Kidney (tissue), 14 donors: ENCODE data around the gene MZT2B. TPM values are rescaled to one million over a fixed set of nuclear protein-coding genes. Genes with fewer than 3 reads are reported as not detected.
"Not testable (repeated sequence)": the region's sequence is repeated elsewhere in the genome, so short reads cannot be mapped to it uniquely, and the experiment has no call there.

ENCODE experiments used
- DNase-seq, 5 donors: peaks; one replicate each; pipeline ENCODE4 v3.0.0-alpha.2; 2013 to 2020
- FAIRE-seq: peaks from 2 replicates; lab custom pipeline; 2012; peaks lifted over from hg19 to GRCh38; lab: Jason Lieb, UNC
- H3K27ac ChIP-seq, 2 donors: one replicate each; pipeline ENCODE4 v1.7.0; 2013; ENCODE audit warnings: low read depth in 2 of 2, low read length in 2 of 2, inconsistent platforms in 1 of 2
- H3K27me3 ChIP-seq: one replicate; pipeline ENCODE4 v1.7.1; 2013; ENCODE audit warnings: low read length, inconsistent platforms; ENCODE audit not compliant: control insufficient read depth, insufficient read depth
- H3K36me3 ChIP-seq, 3 donors: one replicate each; pipeline versions ENCODE4 v1.7.0 to v1.7.1; 2013; ENCODE audit warnings: low read length in 3 of 3, control low read depth in 1 of 3, inconsistent platforms in 1 of 3; ENCODE audit not compliant: insufficient read depth in 3 of 3, control insufficient read depth in 2 of 3
- H3K4me1 ChIP-seq, 3 donors: one replicate each; pipeline versions ENCODE4 v1.7.0 to v1.7.1; 2013; ENCODE audit warnings: low read length in 3 of 3, inconsistent platforms in 1 of 3, low read depth in 1 of 3; ENCODE audit not compliant: control insufficient read depth in 2 of 3, insufficient read depth in 2 of 3
- H3K4me3 ChIP-seq, 3 donors: one replicate each; pipeline versions ENCODE4 v1.7.0 to v1.8.1; 2013; ENCODE audit warnings: low read length in 3 of 3, control low read depth in 1 of 3, inconsistent platforms in 1 of 3
- H3K9ac ChIP-seq, 3 donors: one replicate each; pipeline versions ENCODE4 v1.7.0 to v1.7.1; 2013; ENCODE audit warnings: low read length in 3 of 3, control low read depth in 1 of 3, inconsistent platforms in 1 of 3
- H3K9me3 ChIP-seq, 3 donors: one replicate each; pipeline versions ENCODE4 v1.7.0 to v1.7.1; 2013; ENCODE audit warnings: low read length in 3 of 3, control low read depth in 1 of 3, inconsistent platforms in 1 of 3; ENCODE audit not compliant: control insufficient read depth in 2 of 3, insufficient read depth in 1 of 3
- intact Hi-C: fragments of 100-400 bp; cut with DNase I; formaldehyde crosslinking; loops from one replicate; pipeline ENCODE4 v1.11.1; 2022
- polyA plus RNA-seq: library from polyadenylated mRNA; stranded (reverse); fragments of 350-450 nt; fragmentation: Illumina TruSeq; extraction: RNeasy Lipid Tissue Mini Kit (QIAGEN cat#74804); gene quantifications from one replicate; pipeline ENCODE4 v1.2.3, GENCODE V29; 2014; ENCODE audit warnings: low read depth, low replicate concordance; ENCODE audit not compliant: insufficient read depth
- total RNA-seq: library from RNA; stranded (reverse); fragmentation: NEBNext Ultra II Directional; extraction: Animal tissue kit (Norgen Biotek cat#: 25700); gene quantifications from one replicate; pipeline ENCODE4 v1.2.1, GENCODE V29; 2021
- TF ChIP-seq, protein P1 (sequence below): IDR thresholded peaks from 3 replicates; pipeline ENCODE4 v1.5.1; 2012; ENCODE audit warnings: mild to moderate bottlenecking, moderate library complexity, borderline replicate concordance; ENCODE audit not compliant: insufficient read depth; ENCODE audit errors: extremely low read depth
- donor health status: control.
- donor health status: control.
- donor health status: control.
- donor health status: control.
- donor health status: control.
- donor health status: DM: yes; HTN: yes; CAD: no.
- donor health status: Normal renal cell carcinoma (clear cell type).

Gene MZT2B
- total and polyA plus RNA-seq, 2 donors from 2014 or later, result 160 to 354 TPM

DNA sequence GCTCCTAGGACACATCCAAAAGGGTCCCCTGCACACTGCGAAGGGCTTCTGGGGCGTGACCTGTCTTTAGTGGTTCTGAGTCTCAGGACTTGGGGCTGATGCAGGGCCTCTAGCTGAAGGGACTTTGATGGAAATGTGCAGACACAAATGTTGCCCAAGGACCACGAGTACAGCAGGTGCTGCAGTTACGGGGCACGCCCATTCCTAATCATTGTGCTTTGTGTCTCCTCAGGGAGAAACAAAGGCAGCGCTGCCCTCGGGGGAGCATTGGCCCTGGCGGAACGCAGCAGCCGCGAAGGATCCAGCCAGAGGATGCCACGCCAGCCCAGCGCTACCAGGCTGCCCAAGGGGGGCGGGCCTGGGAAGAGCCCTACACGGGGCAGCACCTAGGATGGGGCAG, 8.2 kb downstream of the MZT2B start:
- DNase-seq (no peak), FAIRE-seq (no peak)
- Histone ChIP-seq H3K36me3 (no peaks in the 10 kb centered on the region), H3K9me3 (no peaks in the 10 kb centered on the region), H3K27ac (no peak overlapping the region), H3K4me3 (no peak overlapping the region), H3K9ac (no peak overlapping the region), H3K27me3 (no peaks in the 10 kb centered on the region), H3K4me1 (no peaks in the 10 kb centered on the region)
- intact Hi-C loops, result no loop called here
- TF ChIP-seq, protein P1, sequence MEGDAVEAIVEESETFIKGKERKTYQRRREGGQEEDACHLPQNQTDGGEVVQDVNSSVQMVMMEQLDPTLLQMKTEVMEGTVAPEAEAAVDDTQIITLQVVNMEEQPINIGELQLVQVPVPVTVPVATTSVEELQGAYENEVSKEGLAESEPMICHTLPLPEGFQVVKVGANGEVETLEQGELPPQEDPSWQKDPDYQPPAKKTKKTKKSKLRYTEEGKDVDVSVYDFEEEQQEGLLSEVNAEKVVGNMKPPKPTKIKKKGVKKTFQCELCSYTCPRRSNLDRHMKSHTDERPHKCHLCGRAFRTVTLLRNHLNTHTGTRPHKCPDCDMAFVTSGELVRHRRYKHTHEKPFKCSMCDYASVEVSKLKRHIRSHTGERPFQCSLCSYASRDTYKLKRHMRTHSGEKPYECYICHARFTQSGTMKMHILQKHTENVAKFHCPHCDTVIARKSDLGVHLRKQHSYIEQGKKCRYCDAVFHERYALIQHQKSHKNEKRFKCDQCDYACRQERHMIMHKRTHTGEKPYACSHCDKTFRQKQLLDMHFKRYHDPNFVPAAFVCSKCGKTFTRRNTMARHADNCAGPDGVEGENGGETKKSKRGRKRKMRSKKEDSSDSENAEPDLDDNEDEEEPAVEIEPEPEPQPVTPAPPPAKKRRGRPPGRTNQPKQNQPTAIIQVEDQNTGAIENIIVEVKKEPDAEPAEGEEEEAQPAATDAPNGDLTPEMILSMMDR, result no peak

DNA sequence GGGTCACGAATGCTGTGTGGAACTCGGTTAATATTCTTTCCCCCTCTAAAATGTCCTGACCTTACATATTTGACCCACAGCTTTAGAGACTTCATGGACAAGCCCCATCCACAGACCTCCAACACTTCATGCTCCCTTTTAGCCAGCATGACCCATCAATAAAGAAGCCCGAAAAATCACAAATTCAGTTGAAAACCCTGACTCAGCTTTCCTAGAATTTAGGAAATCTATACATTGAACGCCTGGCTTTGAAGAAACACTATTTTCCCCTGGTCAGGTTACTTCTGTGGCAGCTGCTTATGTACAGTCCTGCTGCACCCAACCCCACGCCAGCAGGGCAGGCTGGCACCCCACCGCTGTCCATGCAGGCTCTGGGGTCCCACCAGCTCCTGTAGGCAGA, 9.3 kb downstream of the MZT2B start:
- H3K27ac ChIP-seq, H3K9ac ChIP-seq, H3K4me3 ChIP-seq, H3K36me3 ChIP-seq, H3K9me3 ChIP-seq, DNase-seq, H3K27me3 ChIP-seq, intact Hi-C loops, FAIRE-seq, H3K4me1 ChIP-seq: not testable (repeated sequence)

DNA sequence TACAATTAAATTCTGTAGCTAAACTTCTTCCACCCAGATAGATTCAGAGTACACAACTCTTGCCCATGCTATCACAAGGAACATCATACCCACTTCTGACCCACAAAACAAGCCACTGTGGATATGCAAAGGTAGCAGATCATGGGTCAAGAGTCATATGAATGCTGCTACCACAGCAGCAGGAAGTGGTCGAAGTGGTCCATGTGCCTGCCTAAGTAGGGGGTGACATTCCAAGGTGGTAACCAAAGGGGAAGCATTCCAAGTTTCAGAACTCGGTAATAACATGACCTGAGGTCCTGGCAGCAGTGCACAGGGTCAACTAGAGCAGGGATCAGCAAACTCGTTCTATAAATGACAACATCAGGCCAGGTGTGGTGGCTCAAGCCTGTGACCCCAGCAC, 10.4 kb downstream of the MZT2B start:
- H3K9me3 ChIP-seq, H3K27ac ChIP-seq, H3K36me3 ChIP-seq, DNase-seq, H3K4me1 ChIP-seq, H3K9ac ChIP-seq, FAIRE-seq, H3K4me3 ChIP-seq, intact Hi-C loops, H3K27me3 ChIP-seq: not testable (repeated sequence)

DNA sequence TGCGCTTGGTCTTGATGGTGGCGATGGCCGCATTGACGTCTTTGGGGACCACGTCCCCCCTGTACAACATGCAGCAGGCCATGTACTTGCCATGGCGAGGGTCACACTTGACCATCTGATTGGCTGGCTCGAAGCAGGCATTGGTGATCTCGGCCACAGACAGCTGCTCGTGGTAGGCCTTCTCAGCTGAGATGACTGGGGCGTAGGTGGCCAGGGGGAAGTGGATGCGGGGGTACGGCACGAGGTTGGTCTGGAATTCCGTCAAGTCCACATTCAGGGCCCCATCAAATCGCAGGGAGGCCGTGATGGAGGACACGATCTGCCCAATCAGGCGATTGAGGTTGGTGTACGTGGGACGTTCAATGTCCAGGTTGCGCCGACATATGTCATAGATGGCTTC, 11.8 kb downstream of the MZT2B start:
- H3K9me3 ChIP-seq, DNase-seq, H3K27me3 ChIP-seq, intact Hi-C loops, H3K27ac ChIP-seq, H3K36me3 ChIP-seq, FAIRE-seq, H3K4me3 ChIP-seq, H3K9ac ChIP-seq, H3K4me1 ChIP-seq: not testable (repeated sequence)

GRCh38 chr2:130195089-130195635, 13.1 kb downstream of the MZT2B start:
- H3K27me3 ChIP-seq, H3K36me3 ChIP-seq, H3K9ac ChIP-seq, FAIRE-seq, H3K4me3 ChIP-seq, H3K4me1 ChIP-seq, DNase-seq, H3K27ac ChIP-seq, H3K9me3 ChIP-seq, intact Hi-C loops: not testable (repeated sequence)

DNA sequence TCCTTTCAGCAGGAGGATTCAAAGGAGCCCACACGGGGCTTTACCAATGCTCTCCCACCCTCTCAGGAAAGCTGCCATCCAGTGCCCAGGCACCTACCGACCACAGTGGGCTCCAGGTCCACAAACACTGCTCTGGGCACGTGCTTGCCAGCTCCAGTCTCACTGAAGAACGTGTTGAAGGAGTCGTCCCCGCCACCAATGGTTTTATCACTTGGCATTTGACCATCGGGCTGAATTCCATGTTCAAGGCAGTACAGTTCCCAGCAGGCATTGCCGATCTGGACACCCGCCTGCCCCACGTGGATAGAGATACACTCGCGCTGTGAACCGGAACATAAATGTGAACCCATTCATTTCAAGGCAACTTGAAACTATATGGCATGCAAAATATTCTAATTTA, 14.0 kb downstream of the MZT2B start:
- FAIRE-seq, H3K4me1 ChIP-seq, intact Hi-C loops, H3K27me3 ChIP-seq, H3K27ac ChIP-seq, H3K9ac ChIP-seq, H3K9me3 ChIP-seq, H3K4me3 ChIP-seq, DNase-seq, H3K36me3 ChIP-seq: not testable (repeated sequence)
